Activated CD4-positive, alpha-beta T cell treated with anti-CD3 and anti-CD28 coated beads for 36 hours (primary cell): Measurements from ENCODE around the gene ABL1. TPM values are rescaled to one million over a fixed set of nuclear protein-coding genes. Genes with fewer than 3 reads are reported as not detected.

Experiments used
- ATAC-seq: fragments of 200-7000 bp; cut with Tn5 transposase; one replicate; pipeline ENCODE4 v1.10.0; 2021; ENCODE audit warnings: mild to moderate bottlenecking, moderate library complexity
- CTCF ChIA-PET: fragments of 350-600 bp; sonication (Branson Sonifier 250); formaldehyde crosslinking; loops from one replicate; lab custom pipeline; 2021; ENCODE audit warnings: antibody characterized with exemption; lab: Charles Lee
- POLR2A ChIA-PET: fragments of 350-600 bp; sonication (Branson Sonifier 250); formaldehyde crosslinking; loops from one replicate; lab custom pipeline; 2021; ENCODE audit warnings: antibody characterized with exemption, inconsistent platforms; lab: Charles Lee
- DNase-seq: peaks from one replicate; pipeline ENCODE4 v3.0.0-alpha.2; 2020
- H3K27ac Mint-ChIP-seq: one replicate; pipeline ENCODE4 v1.8.0; 2021; ENCODE audit warnings: mixed read lengths
- H3K27me3 Mint-ChIP-seq: one replicate; pipeline ENCODE4 v1.8.0; 2021; ENCODE audit warnings: mixed read lengths
- H3K36me3 Mint-ChIP-seq: one replicate; pipeline ENCODE4 v1.8.0; 2021; ENCODE audit warnings: low read depth, mixed read lengths
- H3K4me1 Mint-ChIP-seq: one replicate; pipeline ENCODE4 v1.8.0; 2021; ENCODE audit warnings: mixed read lengths
- H3K4me3 Mint-ChIP-seq: one replicate; pipeline ENCODE4 v1.8.0; 2021; ENCODE audit warnings: mild to moderate bottlenecking, moderate library complexity, mixed read lengths
- H3K9me3 Mint-ChIP-seq: one replicate; pipeline ENCODE4 v1.8.0; 2021; ENCODE audit warnings: low read depth, mixed read lengths
- intact Hi-C, 2 experiments: fragments of 100-400 bp; cut with DNase I in 1 of 2; cut with micrococcal nuclease in 1 of 2; formaldehyde crosslinking; loops; one replicate each; pipeline versions ENCODE4 v1.14.2 to v1.15.1; 2022 to 2024; cut with DNase I, micrococcal nuclease
- total RNA-seq, 2 experiments: library from RNA; stranded (reverse); gene quantifications; one replicate each; pipeline ENCODE4 v1.2.3, GENCODE V29; 2021

Gene ABL1
- total RNA-seq, 2 experiments from 2014 or later, result 31.8 to 32.3 TPM

DNA sequence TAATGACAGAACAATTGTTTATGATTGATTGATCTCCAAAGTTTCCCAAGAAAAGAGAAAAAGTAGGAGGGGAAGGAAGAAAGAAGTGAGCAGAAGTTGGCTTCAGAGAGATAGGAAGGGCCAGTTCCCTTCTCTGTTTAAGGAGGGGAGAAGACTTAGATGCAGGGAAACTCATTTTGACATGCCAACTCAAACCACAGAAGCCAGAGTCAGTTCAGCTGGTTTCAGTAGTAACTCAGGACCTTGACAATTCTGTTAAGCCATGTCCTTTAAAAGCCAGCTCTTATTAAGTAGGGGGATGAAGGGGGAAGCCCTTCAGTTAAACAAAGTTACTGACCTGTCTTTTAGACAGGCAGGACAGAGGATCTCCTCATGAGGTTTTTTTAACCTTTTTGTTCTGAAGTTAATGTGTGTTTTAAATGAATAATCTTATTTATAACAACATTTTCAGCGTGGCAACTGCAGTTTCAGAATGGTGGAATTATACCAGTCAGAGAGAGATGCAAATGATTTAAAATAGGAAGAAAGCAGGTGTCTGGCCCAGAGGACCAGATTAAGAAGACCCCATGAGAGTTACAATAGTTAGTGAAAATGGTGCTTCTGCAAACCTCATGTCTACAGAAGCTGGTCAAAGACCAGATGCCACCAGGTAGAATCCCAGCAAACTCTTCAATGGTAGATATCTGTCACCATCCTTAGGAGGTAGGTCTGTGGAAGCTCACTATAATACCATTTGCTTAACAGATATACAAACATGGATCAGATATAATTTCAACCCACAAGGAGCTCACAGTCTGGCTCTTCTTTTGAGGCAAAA lies 29.3 kb upstream of the ABL1 start:
- Mint-ChIP-seq H3K9me3 (peaks cover 2% of the 10 kb centered on the region), H3K4me3 (no peak overlapping the region), H3K27me3 (no peaks in the 10 kb centered on the region), H3K36me3 (peaks cover 3% of the 10 kb centered on the region), H3K27ac (no peak overlapping the region), H3K4me1 (peaks cover 4% of the 10 kb centered on the region)
- no peak for DNase-seq
- ATAC-seq, result no peak
- ChIA-PET CTCF (interaction anchor here (0.5 to 1.1 kb wide), 5 partner anchors 25 to 1492 kb away, joined by 3 to 5 read pairs (median 3); no protein-coding TSS in a partner anchor), POLR2A (interaction anchor here (0.7 kb wide), 1 partner anchor 8 kb away, joined by 3 read pairs; no protein-coding TSS in a partner anchor)
- intact Hi-C loops, result no loop called here

DNA sequence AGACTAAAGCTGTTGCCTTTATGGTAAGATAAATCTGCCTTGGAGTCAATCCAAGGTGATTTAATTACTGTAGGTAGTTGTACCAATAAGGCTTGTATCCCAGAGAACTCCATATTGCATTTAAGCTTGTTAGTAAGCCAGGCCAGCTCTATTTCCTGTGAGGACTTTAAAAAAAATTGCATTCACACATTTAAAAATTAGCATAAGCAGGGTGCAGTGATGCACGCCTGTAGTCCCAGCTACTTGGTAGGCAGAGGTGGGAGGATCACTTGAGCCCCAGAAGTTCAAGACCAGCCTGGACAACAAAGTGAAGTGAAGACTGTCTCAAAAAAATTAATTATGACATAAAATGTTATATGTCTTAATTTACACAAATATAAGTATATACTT lies 28.7 kb upstream of the ABL1 start:
- H3K36me3 Mint-ChIP-seq, result peaks cover 3% of the 10 kb centered on the region
- DNase-seq, result no peak
- ChIA-PET CTCF (interaction anchor here (0.5 to 1.1 kb wide), 4 partner anchors 24 to 1493 kb away, joined by 3 to 5 read pairs (median 3); no protein-coding TSS in a partner anchor), POLR2A (interaction anchor here (0.7 kb wide), 1 partner anchor 7 kb away, joined by 3 read pairs; no protein-coding TSS in a partner anchor)
- no peak for ATAC-seq
- peaks cover 4% of the 10 kb centered on the region for H3K4me1 Mint-ChIP-seq
- peaks cover 2% of the 10 kb centered on the region for H3K9me3 Mint-ChIP-seq
- intact Hi-C loops, result no loop called here
- H3K27ac Mint-ChIP-seq, result no peak overlapping the region
- H3K27me3 Mint-ChIP-seq, result no peaks in the 10 kb centered on the region
- no peak overlapping the region for H3K4me3 Mint-ChIP-seq

DNA sequence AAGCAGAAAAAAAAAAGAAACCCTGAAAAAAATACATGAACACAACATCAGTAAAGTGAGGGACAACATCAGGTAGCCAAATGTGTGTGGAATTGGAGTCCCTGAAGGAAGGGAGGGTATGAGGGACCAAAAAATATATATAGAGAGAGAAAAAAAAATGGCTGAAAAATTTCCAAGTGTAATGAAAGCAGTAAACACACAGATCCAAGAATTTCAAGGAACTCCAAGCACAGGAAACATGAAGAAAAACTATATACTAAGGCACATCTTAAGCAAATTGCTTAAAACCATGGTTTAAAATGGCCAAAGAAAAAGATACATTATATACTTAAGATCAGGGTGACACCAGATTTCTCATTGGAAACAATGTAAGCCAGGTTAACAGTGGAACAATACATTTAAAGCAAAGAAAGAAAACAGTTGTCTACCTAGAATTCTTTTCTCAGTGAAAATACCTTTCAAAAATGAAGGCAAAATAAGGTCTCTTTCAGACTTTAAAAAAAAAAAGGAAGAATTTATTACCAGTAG lies 24.4 kb upstream of the ABL1 start:
- intact Hi-C loops, result no loop called here
- Mint-ChIP-seq H3K36me3 (peaks cover 3% of the 10 kb centered on the region), H3K9me3 (peaks cover 2% of the 10 kb centered on the region), H3K27me3 (no peaks in the 10 kb centered on the region), H3K27ac (no peak overlapping the region), H3K4me1 (peaks cover 12% of the 10 kb centered on the region), H3K4me3 (no peak overlapping the region)
- no peak for ATAC-seq
- ChIA-PET POLR2A (no interaction called here), CTCF (interaction anchor here (0.5 to 0.6 kb wide), 2 partner anchors 13 to 39 kb away, joined by 3 read pairs; no protein-coding TSS in a partner anchor)
- DNase-seq, result no peak

GRCh38 chr9:130815242-130815808 lies 19.7 kb upstream of the ABL1 start:
- ATAC-seq, result no peak
- CTCF ChIA-PET, result no interaction called here

GRCh38 chr9:130817914-130818313 lies 17.1 kb upstream of the ABL1 start:
- Mint-ChIP-seq H3K27me3 (no peaks in the 10 kb centered on the region), H3K27ac (no peak overlapping the region), H3K9me3 (peaks cover 11% of the 10 kb centered on the region), H3K36me3 (no peaks in the 10 kb centered on the region), H3K4me1 (peaks cover 12% of the 10 kb centered on the region), H3K4me3 (no peak overlapping the region)
- DNase-seq (no peak), ATAC-seq (no peak)
- POLR2A ChIA-PET, result no interaction called here
- CTCF ChIA-PET, result no interaction called here
- intact Hi-C loops, result no loop called here

More at GRCh38 chr9:130815242-130815808, 19.7 kb upstream of the ABL1 start:
- no peak for DNase-seq
- POLR2A ChIA-PET, result no interaction called here
- Mint-ChIP-seq H3K4me3 (no peak overlapping the region), H3K27me3 (no peaks in the 10 kb centered on the region), H3K36me3 (peaks cover 2% of the 10 kb centered on the region), H3K9me3 (peaks cover 12% of the 10 kb centered on the region), H3K27ac (no peak overlapping the region), H3K4me1 (peaks cover 12% of the 10 kb centered on the region)
- intact Hi-C loops, result no loop called here

GRCh38 chr9:130820135-130820738 lies 14.8 kb upstream of the ABL1 start:
- ATAC-seq (no peak), DNase-seq (no peak)
- Mint-ChIP-seq H3K9me3 (peaks cover 11% of the 10 kb centered on the region), H3K27me3 (no peaks in the 10 kb centered on the region), H3K4me1 (peaks cover under 1% of the 10 kb centered on the region), H3K36me3 (no peaks in the 10 kb centered on the region), H3K27ac (no peak overlapping the region), H3K4me3 (no peak overlapping the region)
- POLR2A ChIA-PET, result no interaction called here
- CTCF ChIA-PET, result interaction anchor here (0.6 kb wide), 1 partner anchor 138 kb away, joined by 4 read pairs; no protein-coding TSS in a partner anchor
- intact Hi-C loops, result no loop called here

DNA sequence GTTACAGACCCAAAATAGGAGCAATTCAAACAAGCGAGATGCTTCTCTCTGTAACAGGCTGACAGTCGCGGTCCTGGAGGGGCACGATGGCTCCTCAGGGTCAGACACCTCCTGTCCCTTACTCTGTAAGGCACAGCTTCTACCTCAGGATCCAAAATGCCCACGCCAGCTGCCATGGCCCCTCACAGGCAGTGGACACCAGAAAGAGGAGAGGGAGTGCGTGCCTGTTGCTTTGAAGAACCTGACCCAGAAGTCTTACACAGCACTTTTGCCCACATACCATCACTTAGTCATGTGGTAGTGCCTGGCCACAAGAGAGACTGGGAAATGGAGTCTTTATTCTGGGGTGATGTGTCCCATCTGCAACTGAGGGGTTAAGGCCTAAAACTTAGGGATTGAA lies 11.6 kb upstream of the ABL1 start:
- ChIA-PET POLR2A (no interaction called here), CTCF (interaction anchor here (0.9 to 1.7 kb wide), 3 partner anchors 10 to 114 kb away, joined by 3 to 5 read pairs (median 4); no protein-coding TSS in a partner anchor)
- H3K27ac Mint-ChIP-seq, result no peak overlapping the region
- no peak for DNase-seq
- peaks cover 2% of the 10 kb centered on the region for H3K36me3 Mint-ChIP-seq
- intact Hi-C loops, result no loop called here
- peaks cover 2% of the 10 kb centered on the region for H3K9me3 Mint-ChIP-seq
- no peak overlapping the region for H3K4me3 Mint-ChIP-seq
- no peaks in the 10 kb centered on the region for H3K27me3 Mint-ChIP-seq
- H3K4me1 Mint-ChIP-seq, result no peaks in the 10 kb centered on the region
- no peak for ATAC-seq

- CTCF ChIA-PET, result interaction anchor here (0.9 to 1.7 kb wide), 2 partner anchors 10 to 115 kb away, joined by 4 to 5 read pairs; no protein-coding TSS in a partner anchor
- intact Hi-C loops, result no loop called here
- Mint-ChIP-seq H3K27ac (no peak overlapping the region), H3K9me3 (peaks cover 6% of the 10 kb centered on the region), H3K4me1 (no peaks in the 10 kb centered on the region), H3K36me3 (peaks cover 8% of the 10 kb centered on the region), H3K27me3 (no peaks in the 10 kb centered on the region), H3K4me3 (no peak overlapping the region)
- DNase-seq (no peak), ATAC-seq (no peak)
- POLR2A ChIA-PET, result no interaction called here
These were observed 11.0 kb upstream of the ABL1 start for GRCh38 chr9:130824079-130824478.

DNA sequence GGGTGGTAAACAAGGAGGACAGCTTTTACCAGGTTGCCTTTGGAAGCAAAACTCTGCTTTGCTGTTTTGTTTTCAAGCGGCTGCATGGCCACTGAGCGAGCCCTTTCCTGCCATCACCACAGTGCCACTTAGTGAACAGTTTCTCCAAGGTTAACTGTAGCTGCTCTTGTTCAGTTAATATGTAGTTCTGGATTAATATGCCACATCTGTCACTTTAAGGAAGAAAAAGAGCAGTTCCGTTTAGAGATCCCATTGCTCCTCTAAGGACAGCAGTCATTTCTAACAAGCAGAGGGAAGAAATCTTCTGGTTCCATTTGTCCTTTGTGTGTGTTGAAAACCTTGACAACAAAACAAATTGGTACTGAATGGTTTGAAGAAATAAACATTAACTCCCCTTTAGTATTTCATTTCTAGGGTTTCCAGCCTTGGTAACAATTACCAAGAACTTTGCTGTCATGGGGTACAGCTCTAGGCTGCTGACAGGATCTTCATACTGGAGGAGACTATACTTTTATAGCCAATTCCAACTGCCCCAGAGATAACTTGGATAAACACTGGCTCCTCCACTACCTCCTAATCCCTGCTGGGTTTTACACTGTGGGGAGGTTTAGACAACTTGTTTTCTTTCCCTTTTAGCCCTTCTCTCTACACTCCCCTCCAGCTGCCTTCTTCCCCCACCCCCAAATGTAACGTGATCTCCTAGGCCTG lies 10.3 kb upstream of the ABL1 start:
- ChIA-PET CTCF (interaction anchor here (0.8 to 1.7 kb wide), 3 partner anchors 11 to 116 kb away, joined by 4 to 5 read pairs (median 5); no protein-coding TSS in a partner anchor), POLR2A (no interaction called here)
- ATAC-seq (no peak), DNase-seq (no peak)
- no peaks in the 10 kb centered on the region for H3K27me3 Mint-ChIP-seq
- H3K36me3 Mint-ChIP-seq, result peaks cover 8% of the 10 kb centered on the region
- peaks cover 6% of the 10 kb centered on the region for H3K9me3 Mint-ChIP-seq
- H3K27ac Mint-ChIP-seq, result no peak overlapping the region
- intact Hi-C loops, result no loop called here
- no peaks in the 10 kb centered on the region for H3K4me1 Mint-ChIP-seq
- H3K4me3 Mint-ChIP-seq, result no peak overlapping the region

DNA sequence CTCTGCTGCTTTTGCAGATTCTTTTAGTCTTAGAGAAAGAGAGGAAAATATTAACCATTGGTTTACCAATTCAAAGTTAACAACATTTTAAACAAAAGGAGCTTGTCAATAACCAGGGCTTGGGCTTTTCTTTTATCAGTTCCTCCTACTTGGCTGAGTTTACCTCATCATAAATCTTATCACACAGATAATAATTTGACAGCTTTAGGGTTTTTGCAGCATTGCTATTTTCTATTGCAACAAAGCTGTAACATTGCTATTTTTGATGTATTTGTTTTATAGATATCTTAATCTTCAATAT lies 9.8 kb upstream of the ABL1 start:
- ChIA-PET CTCF (interaction anchor here (0.8 kb wide), 1 partner anchor 40 kb away, joined by 5 read pairs; no protein-coding TSS in a partner anchor), POLR2A (no interaction called here)
- Mint-ChIP-seq H3K9me3 (peaks cover 6% of the 10 kb centered on the region), H3K27me3 (no peaks in the 10 kb centered on the region), H3K36me3 (peaks cover 8% of the 10 kb centered on the region), H3K4me3 (no peak overlapping the region), H3K4me1 (no peaks in the 10 kb centered on the region), H3K27ac (no peak overlapping the region)
- intact Hi-C loops, result no loop called here
- ATAC-seq (no peak), DNase-seq (no peak)

DNA sequence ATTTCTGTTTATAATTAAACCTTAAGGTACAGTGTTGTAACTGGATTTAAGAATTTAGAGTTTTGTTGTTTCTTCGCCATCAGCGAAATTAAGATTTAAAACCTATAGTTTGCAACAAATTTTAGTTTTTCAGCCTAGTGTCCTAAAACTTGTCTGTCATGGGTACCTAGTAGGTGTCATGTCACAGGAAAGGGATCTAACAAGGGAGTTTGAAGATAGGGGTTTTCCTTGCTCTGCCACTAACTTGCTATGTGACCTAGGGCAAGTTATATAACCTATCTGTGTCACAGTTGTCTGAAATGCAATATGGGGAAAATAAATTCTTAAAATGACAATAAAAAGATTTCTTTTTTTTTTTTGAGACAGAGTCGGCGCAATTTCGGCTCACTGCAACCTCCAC lies 9.2 kb upstream of the ABL1 start:
- H3K9me3 Mint-ChIP-seq, result peaks cover 6% of the 10 kb centered on the region
- no peak overlapping the region for H3K4me3 Mint-ChIP-seq
- intact Hi-C loops, result no loop called here
- H3K27ac Mint-ChIP-seq, result no peak overlapping the region
- ATAC-seq (no peak), DNase-seq (no peak)
- ChIA-PET POLR2A (no interaction called here), CTCF (interaction anchor here (0.8 kb wide), 1 partner anchor 40 kb away, joined by 5 read pairs; no protein-coding TSS in a partner anchor)
- H3K4me1 Mint-ChIP-seq, result peaks cover 4% of the 10 kb centered on the region
- H3K27me3 Mint-ChIP-seq, result no peaks in the 10 kb centered on the region
- peaks cover 8% of the 10 kb centered on the region for H3K36me3 Mint-ChIP-seq
